SK-N-SH (cell line): ENCODE data around the gene ORC3. TPM values are rescaled to one million over a fixed set of nuclear protein-coding genes. Genes with fewer than 3 reads are reported as not detected.

Experiments
- CTCF ChIA-PET: fragments of 300-600, 350-600 bp; formaldehyde crosslinking; extraction: SDS; loops from one replicate; lab custom pipeline; 2021; lab: Yijun Ruan, JAX
- POLR2A ChIA-PET: fragments of 350-600 bp; sonication (Branson Sonifier 250); formaldehyde crosslinking; extraction: SDS; loops from one replicate; lab custom pipeline; 2020; ENCODE audit warnings: antibody characterized with exemption, inconsistent platforms; lab: Yijun Ruan, JAX
- DNase-seq: peaks from one replicate; pipeline ENCODE4 v3.0.0; 2012
- H2AFZ ChIP-seq: fragments of 200-600 bp; sonication (generic); 2 replicates; pipeline ENCODE4 v1.8.1; 2016; ENCODE audit warnings: antibody characterized with exemption, mild to moderate bottlenecking, low read depth
- H3F3A ChIP-seq: fragments of 200-600 bp; sonication (generic); replicated peaks from 2 replicates; pipeline ENCODE3; 2016; ENCODE audit warnings: antibody characterized with exemption, mild to moderate bottlenecking; ENCODE audit not compliant: insufficient read depth
- H3K27ac ChIP-seq, 2 experiments: fragments of 200-500 bp in 1 of 2; fragments of 200-600 bp in 1 of 2; sonication (Bioruptor generic) in 1 of 2; sonication (generic), shearing (Covaris generic) in 1 of 2; 2 replicates each; pipeline versions ENCODE4 v1.5.1 to v1.6.1; 2014 to 2016; ENCODE audit warnings: low read depth in 2 of 2, inconsistent platforms in 1 of 2, low read length in 1 of 2, mild to moderate bottlenecking in 1 of 2, mixed read lengths in 1 of 2
- H3K27me3 ChIP-seq: fragments of 200-600 bp; sonication (generic), shearing (Covaris generic); 2 replicates; pipeline ENCODE4 v1.6.1; 2016; ENCODE audit warnings: mixed run types; ENCODE audit not compliant: insufficient read depth
- H3K36me3 ChIP-seq, 2 experiments: fragments of 200-500 bp in 1 of 2; fragments of 200-600 bp in 1 of 2; sonication (Bioruptor generic) in 1 of 2; sonication (generic) in 1 of 2; replicated peaks in 1 of 2; 2 replicates each; pipeline versions ENCODE3 to v1.5.1; 2014 to 2016; ENCODE audit warnings: low read length in 1 of 2, mild to moderate bottlenecking in 1 of 2; ENCODE audit not compliant: insufficient read depth in 2 of 2, control insufficient read depth in 1 of 2
- H3K4me1 ChIP-seq, 2 experiments: fragments of 200-500 bp in 1 of 2; fragments of 200-600 bp in 1 of 2; sonication (Bioruptor generic) in 1 of 2; sonication (generic), shearing (Covaris generic) in 1 of 2; 2 replicates each; pipeline versions ENCODE4 v1.5.1 to v1.6.1; 2014 to 2016; ENCODE audit warnings: low read depth in 1 of 2, low read length in 1 of 2, mixed run types in 1 of 2; ENCODE audit not compliant: insufficient read depth in 2 of 2, control insufficient read depth in 1 of 2
- H3K4me2 ChIP-seq: fragments of 200-600 bp; sonication (generic), shearing (Covaris generic); 2 replicates; pipeline ENCODE4 v1.6.1; 2017; ENCODE audit warnings: mixed run types
- H3K4me3 ChIP-seq, 2 experiments: fragments of 200-500 bp in 1 of 2; fragments of 200-600 bp in 1 of 2; sonication (Bioruptor generic) in 1 of 2; sonication (generic), shearing (Covaris generic) in 1 of 2; 2 replicates each; pipeline versions ENCODE4 v1.5.1 to v1.8.1; 2014 to 2016; ENCODE audit warnings: low read depth in 2 of 2, inconsistent platforms in 1 of 2, low read length in 1 of 2, mild to moderate bottlenecking in 1 of 2, mixed read lengths in 1 of 2, moderate library complexity in 1 of 2
- H3K79me2 ChIP-seq: fragments of 200-600 bp; sonication (generic); 2 replicates; pipeline ENCODE4 v1.8.1; 2017; ENCODE audit warnings: mild to moderate bottlenecking; ENCODE audit not compliant: insufficient read depth
- H3K9ac ChIP-seq: fragments of 200-600 bp; sonication (generic); 2 replicates; pipeline ENCODE4 v1.6.1; 2017; ENCODE audit warnings: mixed run types
- H3K9me2 ChIP-seq: fragments of 200-600 bp; sonication (generic); 2 replicates; pipeline ENCODE4 v1.6.1; 2017; ENCODE audit warnings: mixed run types
- H3K9me3 ChIP-seq: fragments of 200-600 bp; sonication (generic); 2 replicates; pipeline ENCODE4 v1.6.1; 2017; ENCODE audit warnings: mixed run types, mild to moderate bottlenecking, moderate library complexity
- H4K20me1 ChIP-seq: fragments of 200-600 bp; sonication (generic); 2 replicates; pipeline ENCODE4 v1.6.1; 2017; ENCODE audit warnings: mild to moderate bottlenecking, mixed run types; ENCODE audit not compliant: insufficient read depth
- CHD2 ChIP-seq: fragments of 150-350 bp; IDR thresholded peaks from 2 replicates; pipeline ENCODE4 v1.6.1; 2018; ENCODE audit warnings: low read length; ENCODE audit not compliant: partially characterized antibody
- ELF1 ChIP-seq: IDR thresholded peaks from 2 replicates; pipeline ENCODE4 v1.4.0; 2012
- EP300 ChIP-seq, 2 experiments: IDR thresholded peaks; 2 replicates each; pipeline versions ENCODE4 v1.4.0 to v1.6.1; 2012; ENCODE audit warnings: borderline replicate concordance in 1 of 2, low read depth in 1 of 2, low read length in 1 of 2
- FOXM1 ChIP-seq: IDR thresholded peaks from 2 replicates; pipeline ENCODE4 v1.4.0; 2012; ENCODE audit warnings: low read depth, mild to moderate bottlenecking
- GABPA ChIP-seq: IDR thresholded peaks from 2 replicates; pipeline ENCODE4 v1.4.0; 2012; ENCODE audit warnings: low read depth, mild to moderate bottlenecking
- JUND ChIP-seq: IDR thresholded peaks from 2 replicates; pipeline ENCODE4 v1.4.0; 2012
- MXI1 ChIP-seq: IDR thresholded peaks from 2 replicates; pipeline ENCODE4 v1.6.1; 2012; ENCODE audit warnings: mild to moderate bottlenecking, low read depth, low read length, improper control_type of control experiment
- POLR2AphosphoS5 ChIP-seq: IDR thresholded peaks from 2 replicates; pipeline ENCODE4 v1.6.1; 2012; ENCODE audit warnings: low read depth, low read length
- RXRA ChIP-seq: IDR thresholded peaks from 2 replicates; pipeline ENCODE4 v1.4.0; 2012; ENCODE audit warnings: low read depth, mild to moderate bottlenecking, borderline replicate concordance
- YY1 ChIP-seq: IDR thresholded peaks from 2 replicates; pipeline ENCODE4 v1.4.0; 2012; ENCODE audit warnings: low read depth, mild to moderate bottlenecking
- WGBS: methylation state at CpG from one replicate; pipeline ENCODE4 v1.1.6; 2017; ENCODE audit warnings: low lambda C conversion rate; 5-methylcytosine and 5-hydroxymethylcytosine counted together
- polyA plus RNA-seq, 3 experiments: library from polyadenylated mRNA; depleted of rRNA; stranded (reverse); fragments of >200 nt; gene quantifications; 2 replicates each; pipeline ENCODE4 v1.2.3, GENCODE V29; 2012
- TF ChIP-seq, protein P1 (sequence below): IDR thresholded peaks from 2 replicates; pipeline ENCODE4 v1.4.0; 2012; ENCODE audit warnings: low read depth, borderline replicate concordance
- TF ChIP-seq, protein P2 (sequence below): IDR thresholded peaks from 2 replicates; pipeline ENCODE4; 2012
- TF ChIP-seq, protein P3 (sequence below): IDR thresholded peaks from 2 replicates; pipeline ENCODE4 v1.4.0; 2012; ENCODE audit warnings: low read depth, borderline replicate concordance
- TF ChIP-seq, protein P4 (sequence below): fragments of 150-350 bp; IDR thresholded peaks from 2 replicates; pipeline ENCODE4 v1.6.1; 2016; ENCODE audit warnings: mild to moderate bottlenecking, low read depth, low read length
- TF ChIP-seq, protein P5 (sequence below): IDR thresholded peaks from 2 replicates; pipeline ENCODE4 v1.4.0; 2012; ENCODE audit warnings: low read depth

The ORC3 gene
- polyA plus RNA-seq, 1 of the 3 experiments (the other 2 are of a cell fraction): 13.3 TPM

DNA sequence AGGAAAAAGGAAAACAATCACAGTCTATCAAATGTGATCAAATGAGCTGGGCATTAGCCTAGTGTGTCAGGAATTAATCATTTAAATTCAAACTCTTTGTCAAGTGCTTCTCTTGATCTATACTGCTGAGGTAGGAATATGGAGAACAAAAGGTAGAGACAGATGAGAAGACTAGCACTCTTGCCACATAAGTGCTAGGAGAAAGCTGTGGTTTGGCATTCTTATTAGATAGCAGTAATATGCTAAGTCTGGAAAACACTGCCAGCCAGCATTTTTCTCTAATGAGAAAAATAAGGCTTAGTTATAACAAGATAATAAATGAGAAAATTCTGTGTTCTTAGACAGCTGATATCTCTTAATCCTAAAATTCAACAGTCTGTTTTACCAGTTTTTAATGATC, 38.9 kb downstream of the ORC3 start:
- Histone ChIP-seq H3K36me3 (peaks cover 2 to 34% of the 10 kb centered on the region in 2 experiments), H3K9me3 (no peaks in the 10 kb centered on the region), H3K4me1 (no peaks in the 10 kb centered on the region), H3K9me2 (no peaks in the 10 kb centered on the region), H3K4me2 (no peak overlapping the region), H4K20me1 (no peaks in the 10 kb centered on the region), H3K27ac (no peak overlapping the region), H3K4me3 (no peak overlapping the region), H3K9ac (no peak overlapping the region), H3K27me3 (no peaks in the 10 kb centered on the region), H3F3A (no peaks in the 10 kb centered on the region), H2AFZ (no peak overlapping the region), H3K79me2 (no peaks in the 10 kb centered on the region)
- CTCF ChIA-PET: interaction anchor here (2.0 to 2.3 kb wide), 2 partner anchors 9 to 13 kb away, joined by 4 to 5 read pairs; no protein-coding TSS in a partner anchor
- no peak for DNase-seq
- TF ChIP-seq, protein P1, sequence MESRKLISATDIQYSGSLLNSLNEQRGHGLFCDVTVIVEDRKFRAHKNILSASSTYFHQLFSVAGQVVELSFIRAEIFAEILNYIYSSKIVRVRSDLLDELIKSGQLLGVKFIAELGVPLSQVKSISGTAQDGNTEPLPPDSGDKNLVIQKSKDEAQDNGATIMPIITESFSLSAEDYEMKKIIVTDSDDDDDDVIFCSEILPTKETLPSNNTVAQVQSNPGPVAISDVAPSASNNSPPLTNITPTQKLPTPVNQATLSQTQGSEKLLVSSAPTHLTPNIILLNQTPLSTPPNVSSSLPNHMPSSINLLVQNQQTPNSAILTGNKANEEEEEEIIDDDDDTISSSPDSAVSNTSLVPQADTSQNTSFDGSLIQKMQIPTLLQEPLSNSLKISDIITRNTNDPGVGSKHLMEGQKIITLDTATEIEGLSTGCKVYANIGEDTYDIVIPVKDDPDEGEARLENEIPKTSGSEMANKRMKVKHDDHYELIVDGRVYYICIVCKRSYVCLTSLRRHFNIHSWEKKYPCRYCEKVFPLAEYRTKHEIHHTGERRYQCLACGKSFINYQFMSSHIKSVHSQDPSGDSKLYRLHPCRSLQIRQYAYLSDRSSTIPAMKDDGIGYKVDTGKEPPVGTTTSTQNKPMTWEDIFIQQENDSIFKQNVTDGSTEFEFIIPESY: no peak
- TF ChIP-seq POLR2AphosphoS5 (no peak), GABPA (no peak), JUND (no peak), ELF1 (no peak), RXRA (no peak), EP300 (IDR thresholded peaks at IDR 0.05; ENCODE audit: borderline replicate concordance in 1 of 2, low read depth in 1 of 2, low read length in 1 of 2) (no peak)
- TF ChIP-seq, protein P2, sequence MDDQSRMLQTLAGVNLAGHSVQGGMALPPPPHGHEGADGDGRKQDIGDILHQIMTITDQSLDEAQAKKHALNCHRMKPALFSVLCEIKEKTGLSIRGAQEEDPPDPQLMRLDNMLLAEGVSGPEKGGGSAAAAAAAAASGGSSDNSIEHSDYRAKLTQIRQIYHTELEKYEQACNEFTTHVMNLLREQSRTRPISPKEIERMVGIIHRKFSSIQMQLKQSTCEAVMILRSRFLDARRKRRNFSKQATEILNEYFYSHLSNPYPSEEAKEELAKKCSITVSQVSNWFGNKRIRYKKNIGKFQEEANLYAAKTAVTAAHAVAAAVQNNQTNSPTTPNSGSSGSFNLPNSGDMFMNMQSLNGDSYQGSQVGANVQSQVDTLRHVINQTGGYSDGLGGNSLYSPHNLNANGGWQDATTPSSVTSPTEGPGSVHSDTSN: no peak
- TF ChIP-seq, protein P3, sequence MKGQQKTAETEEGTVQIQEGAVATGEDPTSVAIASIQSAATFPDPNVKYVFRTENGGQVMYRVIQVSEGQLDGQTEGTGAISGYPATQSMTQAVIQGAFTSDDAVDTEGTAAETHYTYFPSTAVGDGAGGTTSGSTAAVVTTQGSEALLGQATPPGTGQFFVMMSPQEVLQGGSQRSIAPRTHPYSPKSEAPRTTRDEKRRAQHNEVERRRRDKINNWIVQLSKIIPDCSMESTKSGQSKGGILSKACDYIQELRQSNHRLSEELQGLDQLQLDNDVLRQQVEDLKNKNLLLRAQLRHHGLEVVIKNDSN: no peak
- TF ChIP-seq, protein P4, sequence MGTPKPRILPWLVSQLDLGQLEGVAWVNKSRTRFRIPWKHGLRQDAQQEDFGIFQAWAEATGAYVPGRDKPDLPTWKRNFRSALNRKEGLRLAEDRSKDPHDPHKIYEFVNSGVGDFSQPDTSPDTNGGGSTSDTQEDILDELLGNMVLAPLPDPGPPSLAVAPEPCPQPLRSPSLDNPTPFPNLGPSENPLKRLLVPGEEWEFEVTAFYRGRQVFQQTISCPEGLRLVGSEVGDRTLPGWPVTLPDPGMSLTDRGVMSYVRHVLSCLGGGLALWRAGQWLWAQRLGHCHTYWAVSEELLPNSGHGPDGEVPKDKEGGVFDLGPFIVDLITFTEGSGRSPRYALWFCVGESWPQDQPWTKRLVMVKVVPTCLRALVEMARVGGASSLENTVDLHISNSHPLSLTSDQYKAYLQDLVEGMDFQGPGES: no peak
- POLR2A ChIA-PET: no interaction called here

DNA sequence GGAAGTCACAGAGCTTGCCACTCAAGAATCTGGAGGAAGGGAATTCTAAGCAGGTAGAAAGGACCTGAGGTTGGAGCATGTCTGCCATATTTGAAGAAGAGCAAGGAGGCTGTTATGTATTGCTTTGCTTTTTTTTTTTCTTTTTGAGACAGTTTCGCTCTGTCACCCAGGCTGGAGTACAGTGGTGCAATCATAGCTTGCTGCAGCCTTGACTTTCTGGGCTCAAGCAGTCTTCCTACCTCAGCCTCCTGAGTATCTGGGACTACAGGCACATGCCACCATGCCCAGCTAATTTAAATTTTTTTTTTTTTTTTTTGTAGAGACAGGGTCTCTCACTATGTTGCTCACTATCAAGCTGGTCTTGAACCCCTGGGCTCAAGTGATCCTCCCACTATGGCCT, 40.8 kb downstream of the ORC3 start:
- H3K9ac ChIP-seq: no peak overlapping the region
- no peaks in the 10 kb centered on the region for H3K79me2 ChIP-seq
- no peak overlapping the region for H3K4me3 ChIP-seq
- H3K27me3 ChIP-seq: no peaks in the 10 kb centered on the region
- no peak overlapping the region for H3K27ac ChIP-seq
- H3F3A ChIP-seq: no peaks in the 10 kb centered on the region
- H3K4me2 ChIP-seq: no peak overlapping the region
- DNase-seq: no peak
- H3K4me1 ChIP-seq: no peaks in the 10 kb centered on the region
- TF ChIP-seq GABPA (no peak), YY1 (no peak), CHD2 (no peak), FOXM1 (no peak), MXI1 (no peak), RXRA (no peak)
- TF ChIP-seq, protein P5, sequence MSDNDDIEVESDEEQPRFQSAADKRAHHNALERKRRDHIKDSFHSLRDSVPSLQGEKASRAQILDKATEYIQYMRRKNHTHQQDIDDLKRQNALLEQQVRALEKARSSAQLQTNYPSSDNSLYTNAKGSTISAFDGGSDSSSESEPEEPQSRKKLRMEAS: no peak
- no peaks in the 10 kb centered on the region for H3K9me3 ChIP-seq
- 100% methylated on average over 1 of the region's 1 CpG for WGBS
- H3K36me3 ChIP-seq: peaks cover 2 to 38% of the 10 kb centered on the region in 2 experiments
- H2AFZ ChIP-seq: no peak overlapping the region
- POLR2A ChIA-PET: no interaction called here
- no peaks in the 10 kb centered on the region for H4K20me1 ChIP-seq
- CTCF ChIA-PET: no interaction called here
- H3K9me2 ChIP-seq: no peaks in the 10 kb centered on the region
